B cell (primary cell): ENCODE measurements around the gene GCN1.

ENCODE experiments used
- EZH2 ChIP-seq: IDR thresholded peaks from 2 replicates; pipeline ENCODE4 v1.6.1; 2012; ENCODE audit warnings: borderline replicate concordance, low read depth, mild to moderate bottlenecking, moderate library complexity, low read length; ENCODE audit not compliant: insufficient read depth, poor library complexity, severe bottlenecking
- TF ChIP-seq, protein P1 (sequence below): fragments of 200-600 bp; IDR thresholded peaks from one replicate; pipeline ENCODE4 v1.8.0; 2022; ENCODE audit warnings: antibody characterized with exemption, mild to moderate bottlenecking

DNA sequence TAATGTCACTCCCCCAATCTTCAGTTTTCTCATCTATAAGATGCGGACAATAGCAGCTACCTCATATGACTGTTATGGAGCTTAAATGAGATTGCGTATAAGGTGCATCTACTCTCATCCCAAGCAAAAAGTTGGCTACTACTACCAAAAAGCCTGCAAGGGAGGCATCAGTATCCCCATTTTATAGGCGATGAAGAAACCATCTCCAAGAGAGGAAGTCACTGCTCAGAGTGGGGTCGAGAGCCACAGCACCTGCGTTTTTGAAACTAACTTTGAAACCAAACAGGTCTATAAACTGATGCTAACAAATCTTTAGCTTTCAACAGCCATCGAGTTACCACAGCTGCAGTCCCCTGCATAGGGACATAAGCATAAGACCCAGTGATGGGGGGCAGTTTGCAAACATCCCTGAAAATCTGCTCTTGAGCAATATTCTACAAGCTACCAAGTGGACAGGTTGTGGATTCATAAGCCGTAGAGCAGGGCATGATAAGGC is 3.5 kb downstream of the GCN1 start:
- TF ChIP-seq, protein P1, sequence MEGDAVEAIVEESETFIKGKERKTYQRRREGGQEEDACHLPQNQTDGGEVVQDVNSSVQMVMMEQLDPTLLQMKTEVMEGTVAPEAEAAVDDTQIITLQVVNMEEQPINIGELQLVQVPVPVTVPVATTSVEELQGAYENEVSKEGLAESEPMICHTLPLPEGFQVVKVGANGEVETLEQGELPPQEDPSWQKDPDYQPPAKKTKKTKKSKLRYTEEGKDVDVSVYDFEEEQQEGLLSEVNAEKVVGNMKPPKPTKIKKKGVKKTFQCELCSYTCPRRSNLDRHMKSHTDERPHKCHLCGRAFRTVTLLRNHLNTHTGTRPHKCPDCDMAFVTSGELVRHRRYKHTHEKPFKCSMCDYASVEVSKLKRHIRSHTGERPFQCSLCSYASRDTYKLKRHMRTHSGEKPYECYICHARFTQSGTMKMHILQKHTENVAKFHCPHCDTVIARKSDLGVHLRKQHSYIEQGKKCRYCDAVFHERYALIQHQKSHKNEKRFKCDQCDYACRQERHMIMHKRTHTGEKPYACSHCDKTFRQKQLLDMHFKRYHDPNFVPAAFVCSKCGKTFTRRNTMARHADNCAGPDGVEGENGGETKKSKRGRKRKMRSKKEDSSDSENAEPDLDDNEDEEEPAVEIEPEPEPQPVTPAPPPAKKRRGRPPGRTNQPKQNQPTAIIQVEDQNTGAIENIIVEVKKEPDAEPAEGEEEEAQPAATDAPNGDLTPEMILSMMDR: no peak
- TF ChIP-seq EZH2: no peak
